Caco-2 (cell line): ENCODE results near the gene SYT12. TPM values are rescaled to one million over a fixed set of nuclear protein-coding genes. Genes with fewer than 3 reads are reported as not detected.
A peak's percentile ranks its signal among the peaks of the same experiment; 100 is the strongest.

Source experiments
- BruUV-seq: library from RNA; stranded (reverse); fragments of 400-500 nt; replicated peaks from 2 replicates; lab custom pipeline; 2021; lab: Mats Ljungman, UMichigan
- CTCF ChIA-PET: fragments of 300-600 bp; sonication (Branson Sonifier 250); formaldehyde crosslinking; loops from one replicate; lab custom pipeline; 2022; ENCODE audit warnings: antibody characterized with exemption; lab: Charles Lee
- POLR2A ChIA-PET: fragments of 300-600 bp; sonication (Branson Sonifier 250); formaldehyde crosslinking; loops from one replicate; lab custom pipeline; 2022; ENCODE audit warnings: antibody characterized with exemption; lab: Charles Lee
- DNase-seq, 2 experiments: peaks; one replicate each; pipeline versions ENCODE4 v3.0.0 to v3.0.0-alpha.2; 2020 to 2022
- H3K27me3 ChIP-seq: replicated peaks from 2 replicates; pipeline ENCODE4 v1.6.0; 2011; ENCODE audit warnings: low read length; ENCODE audit not compliant: control insufficient read depth, insufficient read depth
- H3K36me3 ChIP-seq: 2 replicates; pipeline ENCODE4 v1.5.1; 2011; ENCODE audit warnings: low read length; ENCODE audit not compliant: control insufficient read depth, insufficient read depth
- H3K4me1 ChIP-seq: fragments of 250-450 bp; sonication (Bioruptor Pico); 2 replicates; pipeline ENCODE4 v1.5.1; 2020; ENCODE audit warnings: mild to moderate bottlenecking
- H3K4me3 ChIP-seq: 2 replicates; pipeline ENCODE4 v1.5.1; 2011; ENCODE audit warnings: low read depth, mild to moderate bottlenecking, control low read depth, low read length
- H3K9me3 ChIP-seq: fragments of 250-450 bp; sonication (Bioruptor Pico); 2 replicates; pipeline ENCODE4 v1.5.1; 2020; ENCODE audit warnings: mild to moderate bottlenecking, moderate library complexity
- H3K27ac Mint-ChIP-seq: one replicate; pipeline ENCODE4 v1.8.0; 2022; ENCODE audit warnings: mixed read lengths; ENCODE audit not compliant: unreplicated experiment
- H3K27me3 Mint-ChIP-seq: one replicate; pipeline ENCODE4 v1.8.0; 2022; ENCODE audit warnings: mixed read lengths; ENCODE audit not compliant: insufficient read depth, unreplicated experiment
- H3K36me3 Mint-ChIP-seq: one replicate; pipeline ENCODE4 v1.8.0; 2022; ENCODE audit warnings: mild to moderate bottlenecking, mixed read lengths; ENCODE audit not compliant: insufficient read depth, unreplicated experiment
- H3K4me1 Mint-ChIP-seq: one replicate; pipeline ENCODE4 v1.8.0; 2022; ENCODE audit warnings: low read depth, mixed read lengths; ENCODE audit not compliant: unreplicated experiment
- H3K4me3 Mint-ChIP-seq: one replicate; pipeline ENCODE4 v1.8.0; 2022; ENCODE audit warnings: mild to moderate bottlenecking, moderate library complexity, mixed read lengths; ENCODE audit not compliant: unreplicated experiment
- H3K9me3 Mint-ChIP-seq: one replicate; pipeline ENCODE4 v1.8.0; 2022; ENCODE audit warnings: mixed read lengths; ENCODE audit not compliant: unreplicated experiment
- intact Hi-C: fragments of 100-400 bp; cut with micrococcal nuclease; formaldehyde crosslinking; loops from one replicate; pipeline ENCODE4 v1.10.0; 2022; ENCODE audit not compliant: unreplicated experiment
- total RNA-seq: library from RNA; stranded (reverse); gene quantifications from 2 replicates; pipeline ENCODE4 v1.2.3, GENCODE V29; 2022
- TF ChIP-seq, protein P1 (sequence below), 2 experiments: fragments of 200-600 bp in 1 of 2; IDR thresholded peaks; 1 replicate in 1 of 2; 2 replicates in 1 of 2; pipeline versions ENCODE4 v1.5.1 to v1.8.0; 2011 to 2022; ENCODE audit warnings: antibody characterized with exemption in 1 of 2, control low read depth in 1 of 2, inconsistent platforms in 1 of 2, low read depth in 1 of 2, low read length in 1 of 2, mild to moderate bottlenecking in 1 of 2, moderate library complexity in 1 of 2; ENCODE audit not compliant: insufficient read depth in 1 of 2, severe bottlenecking in 1 of 2, unreplicated experiment in 1 of 2

Gene SYT12
- total RNA-seq, 1 experiment from 2014 or later = 0.82 TPM

DNA sequence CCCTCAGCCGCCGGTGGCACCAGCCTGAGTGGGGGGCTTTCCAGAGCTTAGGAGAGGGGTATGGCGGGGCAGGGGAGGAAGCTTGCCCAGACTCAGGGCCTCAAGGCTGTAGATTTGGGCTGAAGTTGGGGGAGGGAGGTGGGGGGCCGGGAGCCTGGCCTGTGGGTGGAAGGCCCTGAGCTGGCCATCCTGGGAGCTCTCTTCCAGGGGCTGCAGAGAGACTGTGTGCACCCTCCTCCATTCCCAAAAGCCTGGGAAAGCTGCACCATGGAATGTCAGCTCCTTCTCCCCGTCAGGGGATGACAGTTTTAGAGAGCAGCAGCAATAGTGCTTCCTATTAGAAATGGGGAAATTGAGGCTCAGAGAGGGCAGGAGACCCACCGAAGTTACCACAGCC is 1.0 kb downstream of the SYT12 start:
- H3K27me3 Mint-ChIP-seq = peaks cover 12% of the 10 kb centered on the region
- no peaks in the 10 kb centered on the region for H3K36me3 Mint-ChIP-seq
- DNase-seq = no peak
- H3K9me3 Mint-ChIP-seq = no peaks in the 10 kb centered on the region
- peak overlapping the region; percentile 50; the same call in 1 of the 2 replicates for H3K4me3 ChIP-seq
- intact Hi-C loops = no loop called here
- H3K4me3 Mint-ChIP-seq = peak overlapping the region; percentile 76
- peaks cover 14% of the 10 kb centered on the region for H3K27me3 ChIP-seq
- POLR2A ChIA-PET = no interaction called here
- no peaks in the 10 kb centered on the region for H3K36me3 ChIP-seq
- no peak overlapping the region for H3K27ac Mint-ChIP-seq
- H3K4me1 Mint-ChIP-seq = peaks cover 7% of the 10 kb centered on the region
- CTCF ChIA-PET = no interaction called here
- no TSS peak for BruUV-seq
- no peaks in the 10 kb centered on the region for H3K9me3 ChIP-seq
- TF ChIP-seq, protein P1, sequence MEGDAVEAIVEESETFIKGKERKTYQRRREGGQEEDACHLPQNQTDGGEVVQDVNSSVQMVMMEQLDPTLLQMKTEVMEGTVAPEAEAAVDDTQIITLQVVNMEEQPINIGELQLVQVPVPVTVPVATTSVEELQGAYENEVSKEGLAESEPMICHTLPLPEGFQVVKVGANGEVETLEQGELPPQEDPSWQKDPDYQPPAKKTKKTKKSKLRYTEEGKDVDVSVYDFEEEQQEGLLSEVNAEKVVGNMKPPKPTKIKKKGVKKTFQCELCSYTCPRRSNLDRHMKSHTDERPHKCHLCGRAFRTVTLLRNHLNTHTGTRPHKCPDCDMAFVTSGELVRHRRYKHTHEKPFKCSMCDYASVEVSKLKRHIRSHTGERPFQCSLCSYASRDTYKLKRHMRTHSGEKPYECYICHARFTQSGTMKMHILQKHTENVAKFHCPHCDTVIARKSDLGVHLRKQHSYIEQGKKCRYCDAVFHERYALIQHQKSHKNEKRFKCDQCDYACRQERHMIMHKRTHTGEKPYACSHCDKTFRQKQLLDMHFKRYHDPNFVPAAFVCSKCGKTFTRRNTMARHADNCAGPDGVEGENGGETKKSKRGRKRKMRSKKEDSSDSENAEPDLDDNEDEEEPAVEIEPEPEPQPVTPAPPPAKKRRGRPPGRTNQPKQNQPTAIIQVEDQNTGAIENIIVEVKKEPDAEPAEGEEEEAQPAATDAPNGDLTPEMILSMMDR (IDR thresholded peaks at IDR 0.05; ENCODE audit: insufficient read depth in 1 of 2, low read depth in 1 of 2, low read length in 1 of 2, severe bottlenecking in 1 of 2, unreplicated experiment in 1 of 2) = no peak
- H3K4me1 ChIP-seq = peaks cover 14% of the 10 kb centered on the region

DNA sequence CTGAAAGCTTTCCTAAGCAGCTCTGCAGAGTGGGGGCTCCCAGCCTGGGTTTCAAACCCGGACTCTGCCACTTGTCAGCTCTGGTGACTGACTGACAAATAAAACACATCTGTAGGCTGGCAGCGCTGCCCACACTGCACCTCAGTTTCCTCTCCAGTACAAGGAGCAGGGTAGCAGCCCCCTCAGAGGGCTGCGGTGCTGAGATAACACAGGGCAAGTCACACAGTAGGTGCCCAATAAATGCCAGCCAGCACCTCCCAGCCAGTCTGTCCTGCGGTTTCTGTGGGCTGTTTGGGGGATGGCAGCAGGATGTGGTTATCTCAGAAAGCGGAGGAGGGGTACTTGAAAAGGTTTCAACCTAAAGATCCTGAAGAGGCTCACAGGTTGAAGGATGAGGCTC is 1.5 kb downstream of the SYT12 start:
- Histone ChIP-seq H3K36me3 (no peaks in the 10 kb centered on the region), H3K9me3 (no peaks in the 10 kb centered on the region), H3K27me3 (peaks cover 14% of the 10 kb centered on the region), H3K4me3 (no peak overlapping the region), H3K4me1 (peaks cover 14% of the 10 kb centered on the region)
- ChIA-PET POLR2A (no interaction called here), CTCF (no interaction called here)
- intact Hi-C loops = no loop called here
- peaks cover 12% of the 10 kb centered on the region for H3K27me3 Mint-ChIP-seq
- DNase-seq = no peak
- no TSS peak for BruUV-seq
- TF ChIP-seq, protein P1 (IDR thresholded peaks at IDR 0.05; ENCODE audit: insufficient read depth in 1 of 2, low read depth in 1 of 2, low read length in 1 of 2, severe bottlenecking in 1 of 2, unreplicated experiment in 1 of 2) = no peak
- H3K4me3 Mint-ChIP-seq = no peak overlapping the region
- no peaks in the 10 kb centered on the region for H3K36me3 Mint-ChIP-seq
- no peak overlapping the region for H3K27ac Mint-ChIP-seq
- H3K9me3 Mint-ChIP-seq = no peaks in the 10 kb centered on the region
- H3K4me1 Mint-ChIP-seq = peaks cover 7% of the 10 kb centered on the region

DNA sequence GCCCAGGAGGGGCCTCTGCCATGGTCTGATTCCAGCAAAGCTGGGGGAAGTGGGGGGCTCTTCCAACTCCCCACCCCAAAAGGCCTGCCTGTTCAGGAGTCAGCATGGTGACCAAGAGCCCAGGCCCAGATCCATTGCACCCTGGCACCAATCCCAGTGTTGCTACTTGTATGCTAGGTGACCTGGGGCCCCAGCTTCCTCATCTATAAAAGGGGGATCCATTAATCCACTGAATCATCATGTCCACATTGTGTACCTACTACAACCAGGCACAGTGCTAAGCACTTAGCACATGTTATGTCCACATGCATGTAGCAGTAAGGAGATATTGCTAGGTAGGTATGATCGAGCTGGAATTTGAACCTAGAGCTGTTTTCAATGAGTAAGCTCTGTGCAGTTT is 2.0 kb downstream of the SYT12 start:
- Mint-ChIP-seq H3K27ac (no peak overlapping the region), H3K4me1 (peaks cover 7% of the 10 kb centered on the region), H3K27me3 (peaks cover 12% of the 10 kb centered on the region), H3K36me3 (no peaks in the 10 kb centered on the region), H3K4me3 (no peak overlapping the region), H3K9me3 (no peaks in the 10 kb centered on the region)
- H3K4me1 ChIP-seq = peaks cover 17% of the 10 kb centered on the region
- no peaks in the 10 kb centered on the region for H3K36me3 ChIP-seq
- no peak for DNase-seq
- peaks cover 14% of the 10 kb centered on the region for H3K27me3 ChIP-seq
- ChIA-PET CTCF (no interaction called here), POLR2A (no interaction called here)
- H3K4me3 ChIP-seq = no peak overlapping the region
- TF ChIP-seq, protein P1 (IDR thresholded peaks at IDR 0.05; ENCODE audit: insufficient read depth in 1 of 2, low read depth in 1 of 2, low read length in 1 of 2, severe bottlenecking in 1 of 2, unreplicated experiment in 1 of 2) = no peak
- no TSS peak for BruUV-seq
- intact Hi-C loops = no loop called here
- no peaks in the 10 kb centered on the region for H3K9me3 ChIP-seq
